Lung microvascular endothelial cell (primary cell): ENCODE data around the gene DCLK2. TPM values are rescaled to one million over a fixed set of nuclear protein-coding genes. Genes with fewer than 3 reads are reported as not detected.
"Not testable (repeated sequence)": the region's sequence is repeated elsewhere in the genome, so short reads cannot be mapped to it uniquely, and the experiment has no call there.

Source experiments
- DNase-seq, 2 donors: peaks; one replicate each; pipeline versions ENCODE4 v3.0.0 to v3.0.0-alpha.2; 2010; ENCODE audit warnings: low read depth in 2 of 2
- total RNA-seq: library from RNA; depleted of rRNA; stranded (reverse); fragments of >200 nt; gene quantifications from 2 replicates; pipeline ENCODE4 v1.2.1, GENCODE V29; 2014

Gene DCLK2
- total RNA-seq, 1 donor from 2014 or later: 1.2 TPM

DNA sequence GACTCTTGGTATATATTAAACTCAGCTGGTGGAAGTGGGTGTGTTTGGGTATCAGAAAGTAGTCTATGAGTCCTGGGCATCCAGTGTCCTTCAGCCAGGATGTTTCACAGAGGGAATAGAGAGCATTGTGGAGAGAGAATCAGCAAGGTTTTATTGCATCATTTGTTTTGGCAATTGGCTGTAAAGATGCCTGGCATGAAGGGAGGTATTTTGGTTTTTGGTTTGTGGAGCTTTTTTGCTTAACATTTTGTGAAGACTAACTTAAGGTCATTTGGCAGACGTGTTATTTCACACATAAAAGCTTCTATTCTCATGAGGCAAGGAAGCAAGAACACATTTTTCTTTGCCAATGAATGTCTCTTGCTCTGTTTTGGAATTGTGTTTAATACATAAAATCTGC, 71.1 kb downstream of the DCLK2 start:
- DNase-seq: peak in 1 of 2 donors; percentile 14

GRCh38 chr4:150150629-150151062, 72.4 kb downstream of the DCLK2 start:
- no peak for DNase-seq

DNA sequence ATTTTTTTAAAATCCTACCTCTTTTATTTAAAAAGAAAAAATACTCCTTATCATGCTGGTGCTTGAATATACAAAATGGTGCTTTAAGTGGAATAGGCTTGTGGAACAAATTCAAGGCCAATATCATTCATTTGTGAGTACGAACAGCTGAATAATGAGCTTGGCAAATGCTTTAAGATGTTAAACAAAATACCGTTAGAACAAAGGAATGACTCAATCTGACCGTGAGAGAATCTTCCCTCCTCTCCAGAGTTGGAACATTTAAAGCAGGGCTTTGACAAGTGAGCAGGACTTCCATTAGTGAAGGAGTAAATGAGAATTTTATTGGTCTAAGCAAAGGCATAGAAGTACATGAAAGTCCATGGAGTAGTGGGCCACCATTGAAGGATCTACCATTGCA, 74.5 kb downstream of the DCLK2 start:
- DNase-seq: peak in 1 of 2 donors; percentile 89

GRCh38 chr4:150155391-150155790, 77.1 kb downstream of the DCLK2 start:
- DNase-seq: no peak

DNA sequence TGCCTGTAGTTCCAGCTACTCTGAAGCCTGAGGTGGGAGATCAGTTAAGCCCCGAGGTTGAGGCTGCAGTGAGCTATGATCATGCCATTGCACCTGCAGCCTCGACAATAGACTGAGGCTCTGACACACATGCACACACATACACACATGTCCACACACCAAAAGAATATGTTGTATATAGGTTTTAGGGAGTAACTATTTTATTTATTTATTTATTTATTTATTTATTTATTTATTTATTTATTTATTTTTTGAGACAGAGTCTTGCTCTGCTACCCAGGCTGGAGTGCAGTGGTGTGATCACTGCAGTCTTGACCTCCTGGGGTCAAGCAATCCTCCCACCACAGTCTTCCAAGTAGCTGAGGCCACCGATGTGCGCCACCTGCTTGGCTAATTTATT, 78.3 kb downstream of the DCLK2 start:
- no peak for DNase-seq

DNA sequence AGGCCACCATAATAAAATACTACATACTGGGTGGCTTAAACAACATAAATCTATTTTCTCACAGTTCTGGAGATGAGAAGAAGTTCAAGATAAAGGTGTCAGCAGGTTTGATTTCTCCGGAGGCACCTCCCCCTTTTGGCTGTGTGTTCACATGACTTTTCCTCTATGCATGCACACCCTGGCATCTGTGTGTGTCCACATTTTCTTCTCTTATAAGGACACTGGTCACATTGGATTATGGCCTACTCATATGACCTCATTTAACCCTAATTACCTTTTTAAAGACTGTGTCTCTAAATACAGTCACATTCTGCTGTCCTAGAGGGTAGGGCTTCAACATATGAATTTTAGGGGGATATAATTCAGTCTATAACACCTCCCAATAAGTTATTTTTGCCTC, 79.8 kb downstream of the DCLK2 start:
- no peak for DNase-seq

DNA sequence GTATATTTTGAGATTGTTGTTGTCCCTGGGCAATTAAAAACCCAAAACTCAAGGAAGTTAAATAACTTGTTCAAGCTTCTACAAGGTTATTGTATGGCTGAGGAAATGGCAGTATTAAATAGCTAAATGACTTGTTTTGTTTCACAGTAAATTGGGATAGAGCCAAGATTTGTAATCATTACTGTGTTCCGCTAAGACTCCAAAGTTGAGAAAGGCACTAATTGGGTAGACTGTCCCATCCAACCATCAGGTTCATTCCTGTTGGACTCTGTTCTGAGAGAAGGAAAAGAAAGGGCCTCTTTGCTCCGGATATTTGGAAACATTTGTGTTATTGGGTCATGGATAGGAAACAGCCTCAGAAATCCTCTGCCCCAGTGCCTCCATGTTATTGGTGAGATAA, 82.2 kb downstream of the DCLK2 start:
- DNase-seq: peak; percentile 49 to 87

GRCh38 chr4:150161109-150161508, 82.9 kb downstream of the DCLK2 start:
- no peak for DNase-seq

GRCh38 chr4:150162020-150162419, 83.8 kb downstream of the DCLK2 start:
- not testable (repeated sequence) for DNase-seq

DNA sequence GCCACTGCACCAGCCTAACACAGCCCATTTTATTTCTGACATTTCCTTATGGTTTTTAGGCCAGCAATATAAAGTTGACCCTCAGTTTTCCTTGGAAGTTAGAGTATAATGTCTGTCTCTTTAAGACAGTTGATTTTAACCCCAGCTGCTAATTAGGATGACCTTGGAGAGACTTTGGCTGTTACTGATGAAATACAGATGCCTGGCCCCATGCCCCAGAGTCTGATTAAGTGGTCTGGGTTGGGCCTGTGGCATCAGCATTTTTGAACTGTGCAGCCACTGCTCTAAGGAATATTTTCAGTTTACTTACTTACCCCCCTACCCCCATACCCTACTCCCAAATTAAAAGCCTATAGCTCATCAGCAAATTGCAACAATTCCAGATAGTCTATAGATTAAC, 85.8 kb downstream of the DCLK2 start:
- DNase-seq: no peak

DNA sequence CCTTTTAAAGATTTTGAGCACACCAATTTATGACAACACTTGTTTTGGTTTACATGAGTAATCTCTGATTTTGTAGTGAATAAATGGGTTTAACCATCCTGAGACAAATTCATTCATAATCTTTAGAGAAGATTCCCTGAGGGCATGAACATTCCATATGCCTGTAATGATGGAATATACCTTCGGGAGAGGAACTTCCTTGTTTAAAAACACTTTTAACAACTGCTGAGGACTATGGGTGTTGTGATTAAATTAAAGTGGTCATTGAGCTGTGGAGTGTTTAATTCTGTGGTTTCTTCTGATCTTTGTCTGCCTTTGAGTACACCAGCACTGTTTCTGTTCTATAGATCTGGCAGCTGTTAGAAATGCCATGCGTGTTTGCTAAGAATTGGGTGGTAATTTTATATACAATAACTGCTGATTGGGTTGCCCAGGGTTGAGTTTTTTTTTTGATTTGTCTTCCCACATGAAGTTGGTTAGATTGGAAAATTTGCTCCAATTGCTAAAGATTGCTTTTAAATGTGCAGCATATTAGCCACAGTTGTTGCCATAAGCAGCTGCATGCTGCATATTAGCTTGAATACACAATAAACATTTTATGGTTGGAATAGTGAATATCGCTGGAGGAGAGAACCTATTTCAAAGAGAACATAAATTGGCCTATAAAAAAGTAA, 86.8 kb downstream of the DCLK2 start:
- DNase-seq: no peak

DNA sequence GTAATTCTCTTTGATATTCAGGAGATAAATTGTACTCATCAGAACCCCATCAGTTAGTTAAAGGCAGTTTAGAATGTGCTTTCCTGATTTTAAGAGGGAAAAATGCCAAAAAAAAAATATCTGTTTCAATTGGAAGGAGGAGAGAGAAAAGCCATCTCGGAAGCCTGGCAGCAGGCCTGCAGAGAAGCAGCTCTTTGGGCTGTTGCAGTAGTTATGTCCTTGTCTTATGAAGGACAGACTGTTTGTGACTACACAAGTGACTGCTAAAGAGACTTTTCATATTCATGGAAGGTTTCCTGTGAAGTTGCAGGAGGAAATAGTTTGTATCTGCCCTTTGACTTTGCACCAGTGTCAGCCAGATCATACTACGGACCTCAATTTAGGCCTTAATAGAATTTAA, 88.8 kb downstream of the DCLK2 start:
- DNase-seq: no peak

DNA sequence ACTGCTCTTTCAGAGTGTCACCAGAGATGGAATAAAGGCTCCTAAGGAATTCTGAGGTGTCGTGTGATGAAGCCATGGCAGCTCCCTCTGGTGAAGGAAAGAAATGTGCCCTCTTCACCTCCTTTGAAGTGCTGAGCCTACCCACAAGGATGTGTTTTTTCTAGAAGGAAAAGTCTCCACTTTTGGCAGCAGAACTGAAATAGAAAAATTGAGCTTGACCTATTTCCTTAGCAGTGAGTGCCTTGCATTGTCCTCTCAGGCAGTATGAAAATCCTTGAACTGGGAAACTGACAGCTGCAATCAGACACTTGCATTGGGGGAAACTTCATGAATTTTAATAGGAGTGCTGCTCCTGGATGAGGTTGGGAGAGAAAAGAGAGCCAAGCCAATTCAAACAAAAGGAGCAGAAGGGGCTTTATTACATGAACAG, 95.2 kb downstream of the DCLK2 start:
- DNase-seq: peak; percentile 57 to 68

DNA sequence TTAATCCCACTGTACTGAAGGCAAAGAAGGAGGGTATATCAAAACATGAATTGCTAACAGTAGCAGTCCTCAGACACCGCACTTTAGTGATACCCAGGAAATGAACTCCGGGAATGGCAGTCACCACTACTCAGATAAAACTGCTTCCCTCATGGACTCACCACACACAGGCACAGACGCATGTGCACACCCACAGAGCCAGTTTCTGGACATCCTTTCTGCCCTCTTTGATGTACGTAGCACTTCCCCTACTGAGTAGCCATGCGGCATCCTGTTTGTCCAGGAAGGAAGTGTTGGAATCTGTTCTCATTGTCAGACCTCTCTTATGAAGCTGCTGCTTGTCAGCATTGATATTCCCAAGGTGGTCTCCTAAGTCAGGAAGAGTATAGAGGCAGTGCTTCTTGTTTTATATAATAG, 95.7 kb downstream of the DCLK2 start:
- peak; percentile 93 to 98 for DNase-seq

GRCh38 chr4:150176547-150176946, 98.3 kb downstream of the DCLK2 start:
- no peak for DNase-seq

DNA sequence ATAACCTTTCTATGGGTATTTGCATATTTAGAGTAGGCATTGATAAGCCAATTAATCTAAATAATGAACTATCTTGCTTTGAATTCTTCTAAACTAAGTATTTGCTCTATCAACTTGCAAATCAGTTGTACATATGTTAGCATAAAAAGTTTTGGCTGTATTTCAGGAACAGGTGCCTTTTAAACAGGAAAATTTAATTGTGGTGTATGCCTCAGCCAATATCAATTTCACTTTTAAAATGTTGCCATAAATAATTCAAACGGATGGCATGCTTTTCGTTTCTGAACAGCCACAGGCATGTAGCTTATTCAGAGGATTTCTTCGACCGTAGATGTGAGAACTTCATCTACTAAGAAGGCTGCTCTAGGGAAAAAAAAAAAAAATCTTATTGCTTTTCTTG, 99.9 kb downstream of the DCLK2 start:
- peak in 1 of 2 donors; percentile 22 for DNase-seq

GRCh38 chr4:150181536-150181935, 103.3 kb downstream of the DCLK2 start:
- DNase-seq: peak; percentile 51 to 89

- DNase-seq: no peak
Observed at GRCh38 chr4:150182794-150183193, 104.5 kb downstream of the DCLK2 start.

- DNase-seq: not testable (repeated sequence)
Observed at GRCh38 chr4:150185033-150185432, 106.8 kb downstream of the DCLK2 start.

DNA sequence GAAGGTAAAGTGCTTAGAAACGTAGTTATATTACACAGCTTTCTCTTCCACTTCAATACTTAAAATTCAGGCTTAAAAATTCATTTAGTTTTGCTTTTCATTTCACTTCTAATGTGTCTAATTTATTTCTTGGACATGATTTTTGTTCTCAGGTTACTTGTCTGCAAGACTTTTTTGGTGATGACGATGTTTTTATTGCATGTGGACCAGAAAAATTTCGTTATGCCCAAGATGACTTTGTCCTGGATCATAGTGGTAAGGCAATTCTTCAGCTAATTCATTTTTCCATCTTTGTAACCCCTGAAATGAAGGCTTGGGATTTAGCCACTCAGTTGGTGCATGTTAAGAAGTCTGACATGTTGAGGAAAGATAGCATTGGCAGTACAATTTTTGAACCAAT, 114.7 kb downstream of the DCLK2 start:
- no peak for DNase-seq

- DNase-seq: not testable (repeated sequence)
Observed at GRCh38 chr4:150197256-150197655, 119.0 kb downstream of the DCLK2 start.

- no peak for DNase-seq
Observed at GRCh38 chr4:150199056-150199455, 120.8 kb downstream of the DCLK2 start.

GRCh38 chr4:150205016-150205415, 126.8 kb downstream of the DCLK2 start:
- DNase-seq: no peak

DNA sequence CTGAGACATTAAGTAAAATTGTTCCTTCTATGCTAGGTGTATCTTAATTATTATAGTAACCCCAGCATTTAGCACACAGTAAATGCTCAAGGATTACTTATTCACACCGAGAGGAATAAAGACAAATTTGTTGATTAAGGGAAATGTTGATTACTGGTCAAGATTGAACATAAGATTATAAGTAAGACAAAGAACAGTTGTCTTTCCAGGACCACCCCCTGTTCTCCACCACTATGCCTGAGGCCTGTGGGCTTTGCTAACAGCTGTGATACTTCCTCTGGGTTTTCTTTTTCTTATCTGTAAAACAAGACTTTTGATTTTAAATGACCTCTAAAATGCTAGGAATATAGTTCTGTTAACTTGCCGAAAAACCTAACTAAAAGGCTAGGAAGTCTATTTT, 128.0 kb downstream of the DCLK2 start:
- no peak for DNase-seq
